ENCODE results near the gene PPIE.

GRCh38 chr1:39782103-39782502 is 43.4 kb downstream of the PPIE start:
- TF ChIP-seq CTCF (IDR thresholded peaks at IDR 0.05) (no peak), POLR2A (IDR thresholded peaks at IDR 0.05) (no peak)
